Testis (tissue), 2 donors: ENCODE data around the gene KLHDC10.

Experiments
- CTCF ChIP-seq, 3 experiments: fragments of 450-650 bp in 2 of 3; fragments of 200-600 bp in 1 of 3; sonication (generic) in 1 of 3; IDR thresholded peaks; one replicate each; pipeline ENCODE4 v1.5.1; 2016 to 2019; ENCODE audit warnings: antibody characterized with exemption in 3 of 3, mild to moderate bottlenecking in 2 of 3, moderate library complexity in 1 of 3
- POLR2A ChIP-seq: fragments of 450-650 bp; IDR thresholded peaks from one replicate; pipeline ENCODE4 v1.6.1; 2017; ENCODE audit warnings: antibody characterized with exemption, mild to moderate bottlenecking, moderate library complexity

- TF ChIP-seq CTCF (IDR thresholded peaks at IDR 0.05) (no peak), POLR2A (no peak)
Measured at GRCh38 chr7:130152493-130153210, 82.3 kb downstream of the KLHDC10 start.
